WTC11 (cell line): Measurements from ENCODE around the gene MYOCOS. TPM values are rescaled to one million over a fixed set of nuclear protein-coding genes. Genes with fewer than 3 reads are reported as not detected.

ENCODE experiments used
- ATAC-seq: fragments of 200-7000 bp; cut with Tn5 transposase; 2 replicates; pipeline ENCODE4 v1.10.0; 2021; ENCODE audit warnings: mild to moderate bottlenecking, moderate library complexity
- CTCF ChIA-PET: fragments of 300-600 bp; sonication (Branson Sonifier 250); formaldehyde crosslinking; loops from one replicate; lab custom pipeline; 2021; ENCODE audit warnings: antibody characterized with exemption; lab: Charles Lee
- POLR2A ChIA-PET: fragments of 350-600 bp; sonication (Branson Sonifier 250); formaldehyde crosslinking; loops from one replicate; lab custom pipeline; 2021; ENCODE audit warnings: antibody characterized with exemption; lab: Charles Lee
- DNase-seq: peaks from one replicate; pipeline ENCODE4 v3.0.0; 2021; ENCODE audit warnings: low spot score
- H3K27ac Mint-ChIP-seq: 2 replicates; pipeline ENCODE4 v1.8.0; 2021; ENCODE audit warnings: mixed read lengths
- H3K27me3 Mint-ChIP-seq: 2 replicates; pipeline ENCODE4 v1.8.0; 2021; ENCODE audit warnings: low read depth, mild to moderate bottlenecking, moderate library complexity, mixed read lengths
- H3K36me3 Mint-ChIP-seq: 2 replicates; pipeline ENCODE4 v1.8.0; 2021; ENCODE audit warnings: mixed read lengths
- H3K4me1 Mint-ChIP-seq: 2 replicates; pipeline ENCODE4 v1.8.0; 2022; ENCODE audit warnings: mixed read lengths
- H3K4me3 Mint-ChIP-seq: 2 replicates; pipeline ENCODE4 v1.8.0; 2021; ENCODE audit warnings: mild to moderate bottlenecking, moderate library complexity, mixed read lengths
- H3K9me3 Mint-ChIP-seq: 2 replicates; pipeline ENCODE4 v1.8.0; 2021; ENCODE audit warnings: mixed read lengths
- ERG ChIP-seq: fragments of 250-450 bp; sonication (Bioruptor Pico); IDR thresholded peaks from 2 replicates; pipeline ENCODE4 v1.8.0; 2021; ENCODE audit warnings: mild to moderate bottlenecking
- ETV6 ChIP-seq: sonication (generic); formaldehyde crosslinking; IDR thresholded peaks from 2 replicates; pipeline ENCODE4 v1.8.1; 2022; ENCODE audit warnings: mild to moderate bottlenecking, missing genetic modification reagents
- RORB ChIP-seq: fragments of 250-450 bp; sonication (Bioruptor Pico); IDR thresholded peaks from 2 replicates; pipeline ENCODE4 v1.9.0; 2021; ENCODE audit warnings: mild to moderate bottlenecking
- ZBTB21 ChIP-seq: sonication (generic); formaldehyde crosslinking; IDR thresholded peaks from 2 replicates; pipeline ENCODE4 v1.8.1; 2023; ENCODE audit warnings: mild to moderate bottlenecking, missing genetic modification reagents, borderline replicate concordance
- total RNA-seq: library from RNA; stranded (reverse); gene quantifications from 3 replicates; pipeline ENCODE4 v1.2.3, GENCODE V29; 2021
- TF ChIP-seq, protein P1 (sequence below): sonication (generic); formaldehyde crosslinking; IDR thresholded peaks from 2 replicates; pipeline ENCODE4 v1.8.1; 2023; ENCODE audit warnings: mild to moderate bottlenecking, missing genetic modification reagents
- TF ChIP-seq, protein P2 (sequence below): fragments of 250-450 bp; sonication (Bioruptor Pico); IDR thresholded peaks from 2 replicates; pipeline ENCODE4 v1.9.0; 2021; ENCODE audit warnings: mild to moderate bottlenecking

The MYOCOS gene
- total RNA-seq, 1 experiment from 2014 or later = not detected

GRCh38 chr1:171590022-171590421 is 32.0 kb upstream of the MYOCOS start:
- ATAC-seq (no peak), DNase-seq (no peak)
- Mint-ChIP-seq H3K4me3 (no peak overlapping the region), H3K36me3 (peaks cover 71% of the 10 kb centered on the region), H3K9me3 (no peaks in the 10 kb centered on the region), H3K4me1 (no peaks in the 10 kb centered on the region), H3K27me3 (no peaks in the 10 kb centered on the region), H3K27ac (no peak overlapping the region)
- CTCF ChIA-PET = no interaction called here
- TF ChIP-seq, protein P1, sequence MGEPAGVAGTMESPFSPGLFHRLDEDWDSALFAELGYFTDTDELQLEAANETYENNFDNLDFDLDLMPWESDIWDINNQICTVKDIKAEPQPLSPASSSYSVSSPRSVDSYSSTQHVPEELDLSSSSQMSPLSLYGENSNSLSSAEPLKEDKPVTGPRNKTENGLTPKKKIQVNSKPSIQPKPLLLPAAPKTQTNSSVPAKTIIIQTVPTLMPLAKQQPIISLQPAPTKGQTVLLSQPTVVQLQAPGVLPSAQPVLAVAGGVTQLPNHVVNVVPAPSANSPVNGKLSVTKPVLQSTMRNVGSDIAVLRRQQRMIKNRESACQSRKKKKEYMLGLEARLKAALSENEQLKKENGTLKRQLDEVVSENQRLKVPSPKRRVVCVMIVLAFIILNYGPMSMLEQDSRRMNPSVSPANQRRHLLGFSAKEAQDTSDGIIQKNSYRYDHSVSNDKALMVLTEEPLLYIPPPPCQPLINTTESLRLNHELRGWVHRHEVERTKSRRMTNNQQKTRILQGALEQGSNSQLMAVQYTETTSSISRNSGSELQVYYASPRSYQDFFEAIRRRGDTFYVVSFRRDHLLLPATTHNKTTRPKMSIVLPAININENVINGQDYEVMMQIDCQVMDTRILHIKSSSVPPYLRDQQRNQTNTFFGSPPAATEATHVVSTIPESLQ (CRISPR knock-in tag) = no peak
- POLR2A ChIA-PET = no interaction called here

DNA sequence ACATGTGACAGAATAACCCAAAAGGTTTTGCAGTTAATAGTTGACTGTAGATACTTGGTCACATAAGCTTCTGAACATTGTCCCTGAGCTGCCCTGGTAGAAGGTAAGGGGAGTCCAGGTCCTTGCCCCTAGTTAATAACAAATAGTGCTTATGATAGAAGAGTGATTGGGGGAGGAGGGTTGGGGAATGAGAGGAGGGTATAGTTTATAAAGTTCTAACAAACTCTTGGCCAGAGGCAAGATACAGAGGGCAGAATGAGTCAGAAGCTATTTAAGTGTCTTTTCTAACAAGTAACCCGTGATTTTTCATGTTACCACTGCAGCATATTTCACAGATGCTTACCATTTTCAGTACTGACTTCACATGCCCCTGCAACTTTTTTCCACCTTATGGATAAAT is 26.7 kb upstream of the MYOCOS start:
- ATAC-seq (no peak), DNase-seq (no peak)
- H3K27ac Mint-ChIP-seq = no peak overlapping the region
- H3K4me1 Mint-ChIP-seq = peaks cover 7% of the 10 kb centered on the region
- ChIA-PET CTCF (no interaction called here), POLR2A (no interaction called here)
- H3K36me3 Mint-ChIP-seq = peaks cover 29% of the 10 kb centered on the region
- H3K4me3 Mint-ChIP-seq = no peak overlapping the region
- TF ChIP-seq, protein P2, sequence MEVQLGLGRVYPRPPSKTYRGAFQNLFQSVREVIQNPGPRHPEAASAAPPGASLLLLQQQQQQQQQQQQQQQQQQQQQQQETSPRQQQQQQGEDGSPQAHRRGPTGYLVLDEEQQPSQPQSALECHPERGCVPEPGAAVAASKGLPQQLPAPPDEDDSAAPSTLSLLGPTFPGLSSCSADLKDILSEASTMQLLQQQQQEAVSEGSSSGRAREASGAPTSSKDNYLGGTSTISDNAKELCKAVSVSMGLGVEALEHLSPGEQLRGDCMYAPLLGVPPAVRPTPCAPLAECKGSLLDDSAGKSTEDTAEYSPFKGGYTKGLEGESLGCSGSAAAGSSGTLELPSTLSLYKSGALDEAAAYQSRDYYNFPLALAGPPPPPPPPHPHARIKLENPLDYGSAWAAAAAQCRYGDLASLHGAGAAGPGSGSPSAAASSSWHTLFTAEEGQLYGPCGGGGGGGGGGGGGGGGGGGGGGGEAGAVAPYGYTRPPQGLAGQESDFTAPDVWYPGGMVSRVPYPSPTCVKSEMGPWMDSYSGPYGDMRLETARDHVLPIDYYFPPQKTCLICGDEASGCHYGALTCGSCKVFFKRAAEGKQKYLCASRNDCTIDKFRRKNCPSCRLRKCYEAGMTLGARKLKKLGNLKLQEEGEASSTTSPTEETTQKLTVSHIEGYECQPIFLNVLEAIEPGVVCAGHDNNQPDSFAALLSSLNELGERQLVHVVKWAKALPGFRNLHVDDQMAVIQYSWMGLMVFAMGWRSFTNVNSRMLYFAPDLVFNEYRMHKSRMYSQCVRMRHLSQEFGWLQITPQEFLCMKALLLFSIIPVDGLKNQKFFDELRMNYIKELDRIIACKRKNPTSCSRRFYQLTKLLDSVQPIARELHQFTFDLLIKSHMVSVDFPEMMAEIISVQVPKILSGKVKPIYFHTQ (CRISPR knock-in tag) = 0 out of 2 replicates have a peak, but pooled peaks have one; percentile 27
- TF ChIP-seq RORB (CRISPR knock-in tag) (no peak), ETV6 (CRISPR knock-in tag) (no peak)
- H3K9me3 Mint-ChIP-seq = no peaks in the 10 kb centered on the region
- no peaks in the 10 kb centered on the region for H3K27me3 Mint-ChIP-seq

DNA sequence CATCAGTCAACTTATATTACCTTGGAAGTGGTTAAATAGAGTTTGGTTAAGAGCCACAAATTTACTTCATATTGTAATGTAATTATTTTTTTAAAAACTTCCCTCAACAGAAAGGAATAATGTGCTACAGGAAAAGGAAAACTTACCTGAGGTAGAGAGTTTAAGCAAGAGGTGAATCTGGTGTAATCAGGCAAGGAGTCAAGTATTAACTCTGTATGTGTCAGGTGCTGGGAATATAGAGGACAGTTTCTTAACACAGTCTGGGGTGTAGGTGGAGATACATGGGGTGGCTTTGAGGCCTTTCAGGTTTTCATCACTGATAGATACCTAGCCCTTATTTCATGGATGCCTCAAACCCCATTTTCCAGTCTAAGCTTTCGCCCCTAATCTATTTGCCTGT is 25.9 kb upstream of the MYOCOS start:
- POLR2A ChIA-PET = interaction anchor here (0.6 kb wide), 1 partner anchor 135 kb away, joined by 3 read pairs; no protein-coding TSS in a partner anchor
- ATAC-seq = no peak
- no peak overlapping the region for H3K4me3 Mint-ChIP-seq
- H3K27me3 Mint-ChIP-seq = no peaks in the 10 kb centered on the region
- H3K9me3 Mint-ChIP-seq = no peaks in the 10 kb centered on the region
- H3K27ac Mint-ChIP-seq = peak overlapping the region; percentile 34; the same call in 1 of the 2 replicates
- TF ChIP-seq, protein P2 (CRISPR knock-in tag) = no peak
- CTCF ChIA-PET = interaction anchor here (1.2 kb wide), 1 partner anchor 120 kb away, joined by 5 read pairs; no protein-coding TSS in a partner anchor
- peaks cover 7% of the 10 kb centered on the region for H3K4me1 Mint-ChIP-seq
- no peak for DNase-seq
- peaks cover 21% of the 10 kb centered on the region for H3K36me3 Mint-ChIP-seq

- POLR2A ChIA-PET = interaction anchor here (0.6 kb wide), 1 partner anchor 135 kb away, joined by 3 read pairs; no protein-coding TSS in a partner anchor
- H3K27ac Mint-ChIP-seq = peak overlapping the region; percentile 14; the same call in 1 of the 2 replicates
- no peak for ATAC-seq
- TF ChIP-seq, protein P1 (CRISPR knock-in tag) = no peak
- TF ChIP-seq ERG (CRISPR knock-in tag) (no peak), ZBTB21 (CRISPR knock-in tag) (no peak)
- no peaks in the 10 kb centered on the region for H3K27me3 Mint-ChIP-seq
- DNase-seq = no peak
- no peaks in the 10 kb centered on the region for H3K9me3 Mint-ChIP-seq
- CTCF ChIA-PET = interaction anchor here (1.2 to 2.6 kb wide), 2 partner anchors 48 to 119 kb away, joined by 5 to 15 read pairs; no protein-coding TSS in a partner anchor
- H3K4me3 Mint-ChIP-seq = no peak overlapping the region
- H3K36me3 Mint-ChIP-seq = peaks cover 15% of the 10 kb centered on the region
- peaks cover 7% of the 10 kb centered on the region for H3K4me1 Mint-ChIP-seq
These were observed 25.3 kb upstream of the MYOCOS start for GRCh38 chr1:171596705-171597104.
